Brain pericyte (primary cell): ENCODE results near the gene NDRG2.
"Not testable (repeated sequence)": the region's sequence is repeated elsewhere in the genome, so short reads cannot be mapped to it uniquely, and the experiment has no call there.

Source experiments
- DNase-seq: peaks from one replicate; pipeline ENCODE4 v3.0.0-alpha.2; 2012; ENCODE audit warnings: low read depth, low spot score

Gene NDRG2

GRCh38 chr14:21055432-21056117, 30.7 kb upstream of the NDRG2 start:
- no peak for DNase-seq

DNA sequence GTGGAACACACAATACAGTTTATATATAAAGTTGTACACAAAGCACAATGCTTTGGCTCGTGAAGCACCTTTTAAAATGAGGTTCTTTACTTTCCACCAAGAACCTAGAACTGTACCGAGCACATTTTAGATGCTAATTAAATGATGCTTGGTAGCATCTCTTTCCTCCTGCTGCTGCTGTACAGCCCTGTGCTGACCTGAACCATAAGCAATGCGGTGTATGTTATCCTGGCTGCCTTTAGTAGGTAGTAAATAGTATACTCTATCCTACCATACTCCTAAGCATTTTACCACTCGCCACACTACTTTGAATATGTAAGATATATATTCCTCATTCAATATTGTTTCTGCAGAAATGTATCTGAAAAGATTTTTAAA, 29.9 kb upstream of the NDRG2 start:
- no peak for DNase-seq

GRCh38 chr14:21054123-21054767, 29.4 kb upstream of the NDRG2 start:
- DNase-seq: no peak

- no peak for DNase-seq
Measured at GRCh38 chr14:21053184-21054122, 28.6 kb upstream of the NDRG2 start.

DNA sequence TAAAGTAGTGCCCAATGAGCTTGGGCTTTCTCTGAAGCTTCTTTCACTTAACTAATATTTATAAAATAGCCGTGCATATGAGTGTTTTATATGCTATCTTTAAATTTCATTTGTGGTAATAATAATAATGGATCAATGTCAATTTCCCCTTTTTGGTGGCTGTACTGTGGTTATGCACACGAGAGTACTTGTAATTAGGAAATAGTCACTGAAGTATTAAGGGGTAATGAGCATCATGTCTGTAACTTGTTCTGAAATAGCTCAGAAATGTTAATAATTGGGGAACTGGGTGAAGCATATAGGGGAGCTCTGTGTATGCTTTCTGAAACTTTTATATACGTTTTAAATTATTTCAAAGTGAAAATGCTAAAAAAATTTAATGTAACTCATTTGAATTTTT, 25.7 kb upstream of the NDRG2 start:
- no peak for DNase-seq

GRCh38 chr14:21049271-21049673, 24.4 kb upstream of the NDRG2 start:
- DNase-seq: no peak

- no peak for DNase-seq
Measured at GRCh38 chr14:21048638-21049037, 23.8 kb upstream of the NDRG2 start.

DNA sequence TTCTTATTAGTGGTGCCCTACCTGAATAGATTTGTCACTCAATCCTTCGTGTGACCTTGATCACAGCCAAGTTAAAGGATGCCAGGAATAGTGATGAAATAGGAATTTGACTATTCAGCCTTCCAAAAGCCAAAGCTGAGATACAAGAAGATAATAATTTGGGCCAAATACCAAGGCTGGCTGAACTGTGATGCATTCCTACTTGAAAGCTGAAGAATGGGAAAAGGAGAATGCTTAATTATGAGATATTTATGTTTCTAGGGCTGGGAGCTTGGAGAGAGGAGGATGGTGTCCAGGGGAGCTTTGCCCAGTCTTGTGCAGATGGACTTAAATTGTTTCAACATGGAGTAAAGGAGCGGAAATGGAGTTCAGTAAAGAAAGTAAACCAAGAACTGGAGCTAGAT, 22.5 kb upstream of the NDRG2 start:
- DNase-seq: no peak

GRCh38 chr14:21043974-21044618, 19.2 kb upstream of the NDRG2 start:
- DNase-seq: no peak

DNA sequence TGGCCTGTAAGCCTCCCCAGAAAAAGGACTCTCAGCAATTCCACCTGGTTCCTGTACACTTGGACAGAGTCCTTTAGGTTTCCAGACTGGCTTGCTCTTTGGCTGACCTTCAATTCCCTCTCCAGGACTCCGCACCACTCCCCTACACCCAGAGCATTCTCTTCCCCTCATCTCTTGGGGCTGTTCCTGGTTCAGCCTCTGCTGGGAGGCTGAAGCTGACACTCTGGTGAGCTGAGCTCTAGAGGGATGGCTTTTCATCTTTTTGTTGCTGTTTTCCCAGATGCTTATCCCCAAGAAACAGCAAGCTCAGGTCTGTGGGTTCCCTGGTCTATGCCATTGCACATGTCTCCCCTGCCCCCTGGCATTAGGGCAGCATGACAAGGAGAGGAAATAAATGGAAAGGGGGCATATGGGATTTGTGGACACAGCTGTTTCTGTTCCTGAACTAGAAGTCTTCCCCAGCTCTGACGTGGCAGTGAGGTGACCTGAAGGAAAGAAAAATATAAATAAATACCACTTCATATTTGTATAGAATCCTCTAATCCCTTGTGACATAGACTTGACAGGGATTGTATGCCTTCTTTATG, 18.6 kb upstream of the NDRG2 start:
- no peak for DNase-seq

GRCh38 chr14:21042918-21043317, 18.1 kb upstream of the NDRG2 start:
- no peak for DNase-seq

- DNase-seq: no peak
Measured at GRCh38 chr14:21041676-21042433, 17.0 kb upstream of the NDRG2 start, which contains the start of gene RNASE7. RNASE7 (plus strand) TSS chr14:21042362; CDS start chr14:21042993, 631 bp downstream.

DNA sequence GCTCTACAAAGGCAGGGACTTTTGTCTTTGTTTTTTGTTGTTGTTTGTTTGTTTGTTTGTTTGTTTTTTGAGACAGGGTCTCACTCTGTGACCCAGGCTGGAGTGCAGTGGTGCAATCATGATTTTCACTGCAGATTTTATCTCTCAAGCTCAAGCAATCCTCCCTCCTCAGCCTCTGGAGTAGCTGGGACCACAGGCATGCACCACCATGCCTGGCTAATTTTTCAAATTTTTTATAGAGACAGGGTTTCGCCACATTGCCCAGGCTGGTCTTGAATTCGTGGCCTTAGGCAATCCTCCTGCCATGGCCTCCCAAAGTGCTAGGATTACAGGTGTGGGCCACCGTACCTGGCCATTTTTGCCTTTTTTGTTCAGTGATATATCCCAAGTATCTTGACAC, 16.1 kb upstream of the NDRG2 start:
- DNase-seq: not testable (repeated sequence)

- DNase-seq: no peak
Measured at GRCh38 chr14:21040370-21040925, 15.6 kb upstream of the NDRG2 start.

DNA sequence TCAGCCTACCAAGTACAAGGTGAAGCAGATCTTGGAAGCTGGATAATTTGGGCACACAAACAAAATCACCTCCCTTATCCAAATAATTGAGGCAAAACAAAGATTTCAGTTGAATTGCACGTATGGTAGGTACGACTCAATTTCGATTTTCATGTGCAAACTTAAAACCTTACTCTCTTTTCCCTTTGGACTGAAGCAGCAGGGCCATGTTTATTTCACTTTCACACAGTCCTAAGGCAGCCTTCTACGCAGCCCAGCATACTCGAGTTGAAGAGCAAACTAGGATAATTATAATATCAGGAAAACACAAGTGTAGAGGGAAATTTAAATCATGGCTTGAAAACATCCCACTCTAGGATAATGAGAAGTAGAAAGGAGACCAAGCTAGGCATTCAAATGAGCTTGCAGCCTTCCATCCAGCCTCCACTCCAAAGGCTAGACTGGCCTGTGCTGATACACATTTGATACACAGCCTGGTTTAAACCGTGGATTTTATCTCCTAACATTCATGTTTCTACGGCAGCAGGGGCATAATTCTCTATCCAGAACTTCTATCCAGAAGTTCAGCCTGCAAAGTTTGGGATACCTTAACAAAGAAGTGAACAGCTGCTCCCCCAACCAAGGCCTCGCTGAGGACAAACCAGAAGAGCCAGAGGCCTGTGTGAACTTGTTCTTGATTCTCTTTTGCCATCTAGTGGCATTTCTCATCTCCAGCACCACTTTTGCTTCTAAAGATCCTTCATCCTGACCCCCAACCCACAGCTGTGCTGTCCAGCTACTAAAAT, 14.9 kb upstream of the NDRG2 start:
- DNase-seq: no peak

DNA sequence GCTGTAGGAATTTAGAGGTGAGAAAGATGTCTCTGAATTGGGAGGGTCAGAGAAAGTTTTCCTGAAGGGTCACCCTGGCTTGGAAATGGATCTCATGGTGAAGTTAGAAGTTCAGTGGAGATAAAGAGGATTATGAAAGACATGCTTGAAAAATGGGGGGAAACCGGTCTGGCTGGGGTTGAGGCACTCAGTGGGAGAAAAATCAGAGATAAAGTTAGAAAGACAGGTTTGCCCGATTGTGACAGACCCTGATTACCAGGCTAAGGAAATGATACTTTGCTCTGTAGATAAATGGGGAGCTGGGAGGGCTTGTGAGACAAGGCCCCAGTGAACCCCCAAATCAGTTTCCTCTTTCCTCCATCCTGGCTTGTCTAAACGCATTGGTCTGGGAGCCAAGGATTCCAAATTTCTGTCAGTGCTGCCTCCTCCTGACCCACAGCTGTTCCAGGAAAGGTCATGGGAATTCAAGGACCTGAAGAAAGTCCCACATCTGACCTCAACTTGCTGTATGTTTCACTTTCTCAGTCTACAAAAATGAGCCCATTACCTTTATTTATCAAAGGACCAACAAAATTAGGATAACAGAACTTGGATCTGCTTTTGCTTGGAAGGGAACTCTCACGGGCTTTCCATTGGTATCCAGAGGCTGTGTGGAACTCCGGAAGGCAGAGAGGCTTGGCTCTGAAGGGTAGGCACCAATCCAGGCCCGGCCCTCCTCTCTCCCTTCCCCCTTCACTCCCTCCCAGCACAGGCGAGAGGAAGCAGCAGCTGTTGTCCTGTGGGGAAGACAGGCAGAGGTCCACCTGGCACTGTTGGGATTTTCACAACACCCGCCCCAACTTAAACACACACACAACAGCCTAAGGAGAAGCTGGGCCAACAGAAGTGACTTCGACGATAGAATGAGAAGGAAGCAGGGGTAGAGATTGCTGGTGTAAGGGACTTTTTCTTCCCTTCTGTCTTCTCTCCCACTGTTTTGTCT, 13.9 kb upstream of the NDRG2 start:
- no peak for DNase-seq

DNA sequence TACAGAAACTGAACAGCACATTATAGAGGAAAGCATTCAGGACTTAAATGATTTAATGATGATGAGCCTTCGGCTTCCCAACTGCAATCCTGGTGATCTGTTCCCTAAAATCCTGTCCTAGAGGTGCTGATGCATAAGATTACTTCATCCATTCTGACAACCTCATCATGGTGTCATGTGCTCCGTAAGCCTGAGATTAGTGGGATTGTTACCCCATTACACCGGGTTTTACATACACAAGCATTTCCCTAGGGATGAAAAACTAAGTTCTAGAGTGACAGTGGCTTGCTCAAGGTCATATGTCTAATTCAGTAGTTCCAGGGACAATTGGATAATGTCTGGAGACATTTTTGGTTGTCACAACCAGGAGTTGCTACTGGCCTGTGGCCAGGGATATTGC, 12.3 kb upstream of the NDRG2 start:
- DNase-seq: no peak

DNA sequence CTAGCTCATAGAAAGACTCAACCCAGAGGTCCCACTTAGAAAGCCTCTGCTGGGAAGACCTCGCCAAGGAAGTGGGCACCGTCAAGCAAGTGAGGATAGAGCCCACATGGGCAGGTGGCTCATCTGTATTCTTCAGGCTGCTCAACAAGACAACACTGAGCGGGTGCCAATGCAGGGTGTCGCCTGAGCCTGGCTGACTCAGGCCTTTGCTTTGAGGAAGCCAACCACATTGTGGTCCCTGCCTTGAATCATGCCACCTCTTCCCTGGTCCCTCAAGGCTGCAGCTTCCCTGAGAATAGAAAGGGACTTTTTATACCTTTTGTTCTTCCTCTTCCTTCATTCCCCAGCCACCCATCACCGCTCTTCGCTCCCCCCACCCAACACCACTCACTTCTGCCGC, 11.9 kb upstream of the NDRG2 start:
- DNase-seq: no peak
